ENCODE results near the gene MGAM2. TPM values are rescaled to one million over a fixed set of nuclear protein-coding genes. Genes with fewer than 3 reads are reported as not detected.

MGAM2 gene
- total and polyA plus RNA-seq, 2 of the 4 experiments (the other 2 are of a cell fraction), result not detected

- TF ChIP-seq CTCF (conservative IDR thresholded peaks at IDR 0.05; ENCODE audit: low read depth, low read length) (no peak), RFX5 (IDR thresholded peaks at IDR 0.05; ENCODE audit: low read depth, low read length) (no peak), MAZ (IDR thresholded peaks at IDR 0.05; ENCODE audit: borderline replicate concordance, low read depth, low read length) (no peak)
Measured at GRCh38 chr7:142110098-142110497, 1.4 kb upstream of the MGAM2 start (continued).

- no peaks in the 10 kb centered on the region for H4K20me1 ChIP-seq (ENCODE audit: insufficient read depth, low read length)
- ChIA-PET CTCF (no interaction called here), POLR2A (ENCODE audit: unreplicated experiment) (no interaction called here)
- no peak overlapping the region for H3K4ac ChIP-seq (ENCODE audit: low read depth, low read length)
- intact Hi-C loops (cut with micrococcal nuclease), result no loop called here
- BruUV-seq (replicated peaks), result no TSS peak
- H3K14ac ChIP-seq (replicated peaks; ENCODE audit: low read depth, low read length), result no peak overlapping the region
- H2BK20ac ChIP-seq (ENCODE audit: low read depth, low read length), result no peak overlapping the region
- no peaks in the 10 kb centered on the region for H3K79me1 ChIP-seq (ENCODE audit: low read depth in 1 of 2, low read length in 2 of 2)
- WGBS, 2 experiments (ENCODE audit: extremely low coverage in 2 of 2, insufficient read length in 1 of 2), result 17% methylated on average over 1 of the region's 3 CpGs; no CpG with 5 or more reads in 1 of the 2 experiments
- no peak overlapping the region for H4K91ac ChIP-seq (ENCODE audit: insufficient read depth, low read depth, low read length)
- no peak overlapping the region for H3K4me2 ChIP-seq (ENCODE audit: low read depth, low read length)
- H3K36me3 ChIP-seq (ENCODE audit: control insufficient read depth, insufficient read depth, low read length), result no peaks in the 10 kb centered on the region
- H2AFZ ChIP-seq (replicated peaks; ENCODE audit: low read length, poor library complexity), result no peak overlapping the region
- H3K27ac ChIP-seq (ENCODE audit: insufficient read depth, low read length), result no peak overlapping the region
- no peak overlapping the region for H2AK9ac ChIP-seq (replicated peaks; ENCODE audit: low read depth, low read length, poor library complexity)
- ATAC-seq (ENCODE audit: low read depth) (no peak), DNase-seq (no peak)
- no peaks in the 10 kb centered on the region for H3K9me1 ChIP-seq (ENCODE audit: insufficient read depth, low read length)
- no peak overlapping the region for H4K8ac ChIP-seq (ENCODE audit: low read depth in 2 of 2, low read length in 2 of 2)
- H2BK120ac ChIP-seq (ENCODE audit: low read depth, low read length), result no peak overlapping the region
- H2BK5ac ChIP-seq (ENCODE audit: low read depth, low read length, poor library complexity, severe bottlenecking), result no peak overlapping the region
- H3K18ac ChIP-seq (ENCODE audit: low read depth, low read length), result no peak overlapping the region
- no peak overlapping the region for H2AK5ac ChIP-seq (ENCODE audit: low read depth, low read length)
- H3K23ac ChIP-seq (ENCODE audit: low read depth, low read length), result no peak overlapping the region
- in situ Hi-C loops (cut with MboI; ENCODE audit: low sequenced_read_pairs), result no loop called here
- H2BK15ac ChIP-seq (ENCODE audit: low read depth, low read length), result no peak overlapping the region
- H3K9me3 ChIP-seq (ENCODE audit: control insufficient read depth, insufficient read depth, low read length), result peaks cover 4% of the 10 kb centered on the region
- H3K4me3 ChIP-seq (ENCODE audit: insufficient read depth, low read depth, low read length), result no peak overlapping the region
- no peak for TF ChIP-seq BHLHE40 (IDR thresholded peaks at IDR 0.05; ENCODE audit: low read depth, low read length)
- TF ChIP-seq SMC3 (IDR thresholded peaks at IDR 0.05; ENCODE audit: low read depth, low read length), result no peak
- no peak for TF ChIP-seq CTCF (conservative IDR thresholded peaks at IDR 0.05; ENCODE audit: low read depth, low read length)
- TF ChIP-seq MAFK (IDR thresholded peaks at IDR 0.05; ENCODE audit: low read depth, low read length), result no peak
- no peak for TF ChIP-seq FOS (IDR thresholded peaks at IDR 0.05; ENCODE audit: low read depth, low read length)
- no peak for TF ChIP-seq USF2 (IDR thresholded peaks at IDR 0.05; ENCODE audit: low read depth, low read length)
- no peak for TF ChIP-seq RAD21 (IDR thresholded peaks at IDR 0.05; ENCODE audit: low read length)
- TF ChIP-seq MXI1 (IDR thresholded peaks at IDR 0.05; ENCODE audit: borderline replicate concordance, low read depth, low read length), result no peak
- TF ChIP-seq POLR2A (IDR thresholded peaks at IDR 0.05; ENCODE audit: low read depth, low read length), result no peak
- TF ChIP-seq CEBPB (IDR thresholded peaks at IDR 0.05; ENCODE audit: low read depth, low read length), result no peak
- no peak for TF ChIP-seq CHD1 (IDR thresholded peaks at IDR 0.05; ENCODE audit: low read depth, low read length)
- H3K56ac ChIP-seq (ENCODE audit: extremely low read depth, insufficient read depth, low read length), result no peak overlapping the region
- H3K4me1 ChIP-seq (ENCODE audit: control insufficient read depth, insufficient read depth, low read length), result no peaks in the 10 kb centered on the region
- no peak overlapping the region for H3K9ac ChIP-seq (ENCODE audit: low read depth, low read length)
- no peaks in the 10 kb centered on the region for H3K27me3 ChIP-seq (ENCODE audit: control insufficient read depth, insufficient read depth, low read length)
- no peak overlapping the region for H4K5ac ChIP-seq (ENCODE audit: low read depth, low read length)
- dilution Hi-C loops (cut with HindIII; ENCODE audit: low sequenced_read_pairs, unreplicated experiment), result no loop called here
Measured at GRCh38 chr7:142110638-142111037, 880 bp upstream of the MGAM2 start.

Data from IMR-90 (cell line).